HG02884 (cell line): ENCODE data around the gene AOX1.
"Not testable (repeated sequence)": the region's sequence is repeated elsewhere in the genome, so short reads cannot be mapped to it uniquely, and the experiment has no call there.

ENCODE experiments used
- ATAC-seq: cut with Tn5 transposase; IDR thresholded peaks from one replicate; pipeline ENCODE4 v1.9.1; 2021; ENCODE audit warnings: mild to moderate bottlenecking, moderate library complexity; ENCODE audit not compliant: unreplicated experiment

AOX1 gene

DNA sequence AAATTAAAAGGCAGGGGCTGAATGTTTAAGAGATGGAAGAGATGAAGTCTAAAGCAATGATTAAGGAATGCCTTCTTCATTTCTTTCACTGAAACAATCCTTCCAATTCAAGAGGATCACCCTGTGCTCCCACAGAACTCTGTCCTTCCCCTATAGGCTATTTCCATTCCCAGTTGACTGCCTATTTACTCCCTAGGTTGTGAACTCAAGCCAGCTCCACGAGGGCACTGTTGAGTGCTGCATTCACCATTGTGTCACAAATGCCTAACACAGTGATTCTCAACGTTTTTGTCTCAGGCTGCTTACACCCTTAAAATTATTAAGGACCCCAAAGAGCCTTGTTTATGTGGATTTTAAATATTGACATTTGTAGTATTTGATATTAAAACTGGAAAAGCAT is 112.4 kb downstream of the AOX1 start:
- no peak for ATAC-seq

- ATAC-seq, result no peak
These were observed 113.5 kb downstream of the AOX1 start for GRCh38 chr2:200699310-200699709.

- ATAC-seq, result no peak
These were observed 115.0 kb downstream of the AOX1 start for GRCh38 chr2:200700856-200701255.

GRCh38 chr2:200702044-200702443 is 116.2 kb downstream of the AOX1 start:
- no peak for ATAC-seq

- ATAC-seq, result no peak
These were observed 116.9 kb downstream of the AOX1 start for GRCh38 chr2:200702646-200703118.

- ATAC-seq, result no peak
These were observed 117.5 kb downstream of the AOX1 start for GRCh38 chr2:200703127-200703925.

- ATAC-seq, result no peak
These were observed 118.3 kb downstream of the AOX1 start for GRCh38 chr2:200703926-200704637.

- no peak for ATAC-seq
These were observed 119.7 kb downstream of the AOX1 start for GRCh38 chr2:200705305-200706041.

DNA sequence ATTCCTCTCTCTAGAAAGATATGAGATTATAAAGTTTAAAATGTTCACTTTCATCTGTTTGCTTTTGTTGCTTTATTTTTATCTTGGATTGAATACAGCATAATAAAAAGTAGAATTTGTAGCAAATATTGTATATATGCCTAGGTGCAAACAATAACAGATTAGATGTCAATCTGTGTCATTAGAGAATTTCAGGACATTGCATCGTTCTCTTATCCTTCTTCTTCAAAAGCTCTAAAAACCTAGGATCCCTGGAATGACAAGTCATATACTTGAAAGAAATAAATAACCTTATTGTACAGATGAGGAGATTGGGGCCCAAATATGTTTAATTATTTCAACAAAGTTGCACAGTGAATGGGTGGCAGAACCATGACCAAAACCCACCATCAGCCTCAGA is 123.1 kb downstream of the AOX1 start:
- no peak for ATAC-seq

GRCh38 chr2:200713003-200713703 is 127.3 kb downstream of the AOX1 start:
- peak; percentile 99 for ATAC-seq

GRCh38 chr2:200713704-200714064 is 127.9 kb downstream of the AOX1 start:
- no peak for ATAC-seq

- not testable (repeated sequence) for ATAC-seq
These were observed 129.2 kb downstream of the AOX1 start for GRCh38 chr2:200715014-200715413.

DNA sequence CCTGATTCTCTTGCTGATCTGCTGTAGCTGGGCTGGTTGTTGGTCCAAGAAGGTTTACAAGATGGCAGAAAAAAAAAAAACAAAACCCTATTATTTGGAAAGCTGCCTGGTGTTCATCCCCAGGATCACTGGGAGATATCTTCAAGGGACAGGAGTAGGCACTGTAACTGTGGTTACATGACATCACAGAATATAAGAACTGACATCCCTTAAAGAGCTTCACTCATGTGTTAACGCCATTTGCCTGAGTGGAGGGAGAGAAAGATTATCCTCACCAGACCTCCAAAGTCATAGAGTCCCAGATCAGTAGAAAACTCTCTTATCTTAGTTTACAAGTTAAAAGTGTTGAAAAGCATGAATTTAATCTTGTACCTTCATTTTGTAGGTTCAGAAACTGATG is 130.6 kb downstream of the AOX1 start:
- no peak for ATAC-seq
